ENCODE measurements around the gene MXI1.

Gene MXI1

GRCh38 chr10:110207011-110207804 is at the start of gene MXI1:
TSS of gene MXI1 (plus strand) at chr10:110207605. CDS start at chr10:110207809, 204 bp downstream.
- no peak for DNase-seq (ENCODE audit: low read depth in 3 of 3)

GRCh38 chr10:110158051-110159005 is 49.1 kb upstream of the MXI1 start:
- no peak for DNase-seq (ENCODE audit: low read depth in 3 of 3)

- DNase-seq (ENCODE audit: low read depth in 3 of 3) = no peak
These were observed 47.3 kb upstream of the MXI1 start for GRCh38 chr10:110160081-110160480.

GRCh38 chr10:110160522-110160921 is 46.9 kb upstream of the MXI1 start:
- DNase-seq (ENCODE audit: low read depth in 3 of 3) = no peak

DNA sequence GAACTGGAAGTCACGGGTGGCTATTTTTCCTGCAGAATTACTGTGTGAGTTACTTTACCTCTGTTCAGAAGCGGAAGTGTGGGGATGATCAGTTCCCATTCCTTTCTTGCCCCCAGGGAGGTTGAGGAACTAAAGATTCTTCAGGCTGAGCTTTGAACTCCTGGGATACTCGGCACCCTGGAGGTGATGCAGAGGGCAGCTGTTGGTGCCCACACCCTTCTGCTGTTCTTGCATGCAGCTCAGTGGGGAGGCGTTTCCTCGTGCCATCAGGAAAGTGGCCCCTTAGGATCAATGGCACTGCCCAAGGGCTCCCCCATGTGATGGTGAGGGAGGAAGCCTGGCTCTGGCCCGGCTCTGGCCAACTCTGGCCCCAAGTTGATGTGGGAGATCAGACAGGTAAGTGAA is 44.7 kb upstream of the MXI1 start:
- no peak for DNase-seq (ENCODE audit: low read depth in 3 of 3)

- no peak for DNase-seq (ENCODE audit: low read depth in 3 of 3)
These were observed 44.1 kb upstream of the MXI1 start for GRCh38 chr10:110163192-110163773.

DNA sequence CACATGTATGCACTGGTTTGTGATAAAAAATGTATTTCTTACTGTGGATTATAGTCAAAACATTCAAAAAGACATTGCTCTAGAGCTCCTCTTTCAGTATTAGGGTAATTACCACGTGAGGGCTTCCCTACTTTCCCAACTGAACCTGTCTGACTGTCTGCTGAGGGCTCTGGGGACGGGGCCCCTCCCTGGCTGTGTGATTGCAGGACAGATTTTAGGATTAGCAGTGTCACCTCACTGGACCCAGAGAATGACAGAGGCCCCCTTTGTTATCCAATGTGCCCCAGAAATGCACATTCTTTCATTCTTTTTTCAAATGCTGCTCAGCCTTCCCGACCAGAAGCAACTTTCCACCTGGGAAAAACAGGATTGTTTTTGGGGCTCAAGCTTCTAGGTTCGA is 43.6 kb upstream of the MXI1 start:
- DNase-seq (ENCODE audit: low read depth in 3 of 3) = no peak

DNA sequence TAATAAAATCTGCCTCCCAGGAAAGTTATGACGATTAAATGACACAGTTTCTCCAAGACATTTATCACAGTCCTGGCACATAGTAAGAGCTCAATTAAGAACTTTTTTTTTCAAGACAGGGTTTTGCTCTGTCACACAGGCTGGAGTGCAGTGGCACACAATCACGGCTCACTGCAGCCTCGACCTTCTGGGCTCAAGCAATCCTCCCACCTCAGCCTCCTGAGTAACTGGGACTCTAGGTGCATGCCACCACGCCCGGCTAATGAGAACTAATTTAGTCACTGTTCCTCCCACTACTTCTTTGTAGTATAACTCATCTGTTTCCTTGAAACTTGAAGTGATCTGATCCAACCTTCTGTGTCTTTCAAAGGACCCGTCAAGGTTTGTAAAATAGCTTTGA is 42.2 kb upstream of the MXI1 start:
- no peak for DNase-seq (ENCODE audit: low read depth in 3 of 3)

- DNase-seq (ENCODE audit: low read depth in 3 of 3) = no peak
These were observed 40.3 kb upstream of the MXI1 start for GRCh38 chr10:110167149-110167548.

DNA sequence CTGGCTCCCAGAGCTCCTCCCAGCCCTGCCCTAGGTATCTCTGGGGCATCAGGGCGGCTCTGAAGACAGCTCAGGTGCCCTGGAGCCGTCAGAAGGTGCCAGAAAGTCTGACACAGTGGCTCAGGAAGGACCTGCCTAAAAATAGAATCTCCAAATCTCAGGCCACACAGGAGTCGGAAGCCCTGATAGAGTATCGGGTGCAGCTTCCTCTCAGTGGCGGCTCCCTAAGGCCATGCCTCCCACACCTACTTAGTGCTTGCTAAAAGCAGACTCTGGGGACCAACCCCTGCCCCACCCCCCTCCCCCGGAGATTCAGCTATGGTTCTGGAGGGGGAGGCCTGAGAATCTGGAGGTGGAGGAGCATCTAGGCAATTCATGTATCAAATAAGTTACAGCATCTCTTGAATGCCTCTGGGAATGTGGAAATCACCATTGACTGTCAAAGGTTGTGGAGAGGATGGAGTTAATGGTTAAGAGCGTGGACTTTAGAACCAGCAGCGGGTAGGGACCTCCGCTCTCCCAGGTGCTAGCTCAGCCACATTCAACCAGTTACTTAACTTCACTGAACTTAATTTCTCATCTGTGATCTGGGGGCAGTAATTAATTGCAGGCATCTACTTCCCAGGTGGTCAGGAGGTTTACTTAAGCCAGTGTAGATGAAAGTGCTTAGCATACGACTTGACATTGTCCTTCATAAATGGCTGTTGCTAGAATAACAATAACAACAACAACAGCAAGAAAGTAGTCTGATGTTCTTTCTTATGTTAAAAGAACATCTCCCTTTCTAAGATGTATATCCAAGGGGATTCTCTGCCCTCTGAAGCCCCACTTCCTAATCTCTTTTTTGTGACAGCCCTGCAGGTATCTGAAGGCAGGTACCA is 38.6 kb upstream of the MXI1 start:
- no peak for DNase-seq (ENCODE audit: low read depth in 3 of 3)

DNA sequence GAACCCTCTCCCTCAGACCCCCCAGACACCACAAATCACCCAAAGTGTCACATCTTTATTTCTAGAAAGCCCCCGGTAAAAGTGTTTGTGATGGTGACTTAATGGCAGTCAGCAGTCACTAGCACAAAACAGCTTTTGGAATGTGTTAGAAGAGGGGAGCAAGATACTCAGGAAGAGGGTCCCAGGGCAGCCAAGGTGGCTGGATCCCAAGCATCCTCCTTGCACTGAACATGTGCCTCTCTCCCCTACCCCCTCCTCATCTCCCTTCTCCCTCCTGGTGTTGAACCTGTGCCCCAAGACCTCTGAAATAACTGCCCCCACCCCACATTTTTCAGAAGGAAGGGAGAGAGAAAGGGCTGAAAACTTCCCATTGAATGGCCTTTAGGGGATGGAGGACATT is 37.8 kb upstream of the MXI1 start:
- no peak for DNase-seq (ENCODE audit: low read depth in 3 of 3)

DNA sequence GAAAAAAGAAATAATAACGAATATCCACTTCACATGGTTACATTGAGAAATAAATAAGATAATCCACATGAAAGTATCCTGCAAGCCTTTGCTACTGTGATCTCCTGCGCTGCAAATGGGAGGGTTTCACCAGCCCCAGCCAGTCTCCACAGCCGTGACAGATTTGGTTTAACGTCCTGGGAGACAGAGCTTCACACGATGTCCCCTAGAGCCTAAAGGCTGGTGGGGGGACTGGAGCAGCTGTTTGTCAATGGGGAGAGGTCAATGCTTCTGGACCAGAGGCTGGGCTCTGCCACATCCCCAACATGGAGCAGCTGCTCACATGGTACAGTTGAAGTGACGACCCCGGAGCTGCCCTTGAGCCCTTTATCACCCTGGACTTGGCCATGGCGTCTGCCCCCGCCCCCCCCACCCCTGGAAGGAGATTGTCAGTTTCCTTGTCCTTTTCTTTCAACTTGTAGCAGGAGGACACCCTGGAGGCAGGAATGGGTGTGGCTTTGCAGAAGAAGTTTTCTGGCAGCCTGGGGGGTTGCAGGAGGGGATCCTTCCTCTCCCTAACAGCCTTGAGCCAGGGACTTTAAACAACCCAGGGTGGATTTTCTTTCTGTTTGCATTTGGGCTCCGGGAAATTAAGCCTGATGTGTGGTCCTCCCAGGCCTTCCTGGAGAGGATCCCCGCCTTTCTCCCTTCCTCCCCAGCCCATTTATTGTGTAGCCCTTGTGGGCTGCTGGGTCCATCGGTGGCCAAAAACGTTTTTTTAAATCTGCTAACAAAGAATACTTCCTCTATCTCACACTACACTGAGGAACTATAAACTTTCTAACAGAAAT is 37.0 kb upstream of the MXI1 start:
- no peak for DNase-seq (ENCODE audit: low read depth in 3 of 3)

- no peak for DNase-seq (ENCODE audit: low read depth in 3 of 3)
These were observed 36.4 kb upstream of the MXI1 start for GRCh38 chr10:110171032-110171431.

GRCh38 chr10:110172155-110172554 is 35.2 kb upstream of the MXI1 start:
- DNase-seq (ENCODE audit: low read depth in 3 of 3) = no peak

DNA sequence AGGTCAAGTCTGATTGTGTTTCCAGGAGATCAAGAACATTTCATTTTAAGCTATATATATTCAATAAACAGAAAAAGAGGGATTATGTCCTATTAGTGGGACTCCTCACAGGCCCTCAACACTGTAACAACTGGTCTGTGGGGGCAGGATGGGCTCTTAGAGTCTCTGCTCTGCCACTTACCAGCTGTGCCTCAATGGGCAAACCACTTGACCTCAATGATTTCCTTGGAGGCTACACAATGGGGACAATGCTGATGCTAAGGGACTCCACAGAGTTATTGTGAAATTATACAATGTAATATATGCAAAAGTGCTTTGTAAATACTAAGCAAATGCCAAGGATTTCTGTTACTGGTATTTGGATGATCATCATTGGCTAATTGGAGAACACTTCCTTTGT is 33.2 kb upstream of the MXI1 start:
- no peak for DNase-seq (ENCODE audit: low read depth in 3 of 3)

DNA sequence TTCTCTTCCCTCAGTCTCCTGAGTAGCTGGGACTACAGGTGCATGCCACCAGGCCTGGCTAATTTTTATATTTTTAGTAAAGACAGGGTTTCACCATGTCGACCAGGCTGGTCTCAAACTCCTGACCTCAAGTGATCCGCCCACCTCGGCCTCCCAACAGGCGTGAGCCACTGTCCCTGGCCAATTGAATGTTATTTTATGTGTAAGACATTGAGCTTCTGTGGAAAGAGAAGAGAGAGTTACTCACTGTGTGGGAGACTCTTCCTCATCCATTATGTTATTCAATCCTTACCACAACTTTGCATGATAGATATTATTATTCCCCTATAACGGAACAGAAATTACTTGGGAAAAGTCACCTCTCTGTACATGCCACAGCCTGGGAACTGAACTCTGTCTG is 32.6 kb upstream of the MXI1 start:
- no peak for DNase-seq (ENCODE audit: low read depth in 3 of 3)

- no peak for DNase-seq (ENCODE audit: low read depth in 3 of 3)
These were observed 32.0 kb upstream of the MXI1 start for GRCh38 chr10:110175406-110175805.

GRCh38 chr10:110176141-110177030 is 31.0 kb upstream of the MXI1 start:
- DNase-seq (ENCODE audit: low read depth in 3 of 3) = no peak

- DNase-seq (ENCODE audit: low read depth in 3 of 3) = no peak
These were observed 28.2 kb upstream of the MXI1 start for GRCh38 chr10:110179220-110179619.

GRCh38 chr10:110181451-110181850 is 26.0 kb upstream of the MXI1 start:
- DNase-seq (ENCODE audit: low read depth in 3 of 3) = no peak
